ENCODE measurements around the gene CGN. TPM values are rescaled to one million over a fixed set of nuclear protein-coding genes. Genes with fewer than 3 reads are reported as not detected.

CGN gene
- total RNA-seq, 6 donors from 2014 or later: 51.6 to 223 (median 99.2) TPM

- ATAC-seq (ENCODE audit: low FRiP score in 2 of 2) (peak; percentile 95 to 97), DNase-seq (peak; percentile 97 to 98)
- peaks cover 11 to 29% (median 21%) of the 10 kb centered on the region in 4 donors for H3K4me1 ChIP-seq
- WGBS, 2 donors: 2 to 3% methylated on average over 42 to 70 of the region's 70 CpGs
- peak in 3 of 4 donors; percentile 71 to 90 (median 88) for TF ChIP-seq POLR2A (IDR thresholded peaks at IDR 0.05)
- peak; percentile 33 to 99 for TF ChIP-seq POLR2AphosphoS5 (IDR thresholded peaks at IDR 0.05)
- TF ChIP-seq EP300 (IDR thresholded peaks at IDR 0.05): no peak
- peak in 1 of 6 experiments; percentile 6 for TF ChIP-seq CTCF (IDR thresholded peaks at IDR 0.05)
- peak within 1 kb of the TSS; percentile 64 to 79 (median 71) for H3K4me3 ChIP-seq
- H3K27ac ChIP-seq: peak within 1 kb of the TSS; percentile 81 to 85 (median 82)
- H3K9me3 ChIP-seq: no peaks in the 10 kb centered on the region
- peaks cover 0 to 1% (median 0%) of the 10 kb centered on the region in 4 donors for H3K36me3 ChIP-seq
- no peaks in the 10 kb centered on the region for H3K27me3 ChIP-seq
Observed at GRCh38 chr1:151540021-151540981, 29.1 kb downstream of the CGN start, which contains the start of gene TUFT1. Gene TUFT1, plus strand, starts transcription at chr1:151540309. Its CDS starts 58 bp downstream, at chr1:151540367.

- TF ChIP-seq CTCF (IDR thresholded peaks at IDR 0.05) (peak in 1 of 6 experiments; percentile 4), POLR2AphosphoS5 (IDR thresholded peaks at IDR 0.05) (no peak), EP300 (IDR thresholded peaks at IDR 0.05) (no peak)
- H3K36me3 ChIP-seq: no peaks in the 10 kb centered on the region
- peak overlapping the region; percentile 64 to 79 (median 71) for H3K4me3 ChIP-seq
- DNase-seq (no peak), ATAC-seq (ENCODE audit: low FRiP score in 2 of 2) (peak in 1 of 2 donors; percentile 14)
- H3K27me3 ChIP-seq: no peaks in the 10 kb centered on the region
- H3K9me3 ChIP-seq: no peaks in the 10 kb centered on the region
- peaks cover 11 to 29% (median 21%) of the 10 kb centered on the region in 4 donors for H3K4me1 ChIP-seq
- peak overlapping the region; percentile 81 to 85 (median 82) for H3K27ac ChIP-seq
- WGBS, 2 donors: 13 to 18% methylated on average over 13 of the region's 13 CpGs
Observed at GRCh38 chr1:151540982-151541377, 29.8 kb downstream of the CGN start.

DNA sequence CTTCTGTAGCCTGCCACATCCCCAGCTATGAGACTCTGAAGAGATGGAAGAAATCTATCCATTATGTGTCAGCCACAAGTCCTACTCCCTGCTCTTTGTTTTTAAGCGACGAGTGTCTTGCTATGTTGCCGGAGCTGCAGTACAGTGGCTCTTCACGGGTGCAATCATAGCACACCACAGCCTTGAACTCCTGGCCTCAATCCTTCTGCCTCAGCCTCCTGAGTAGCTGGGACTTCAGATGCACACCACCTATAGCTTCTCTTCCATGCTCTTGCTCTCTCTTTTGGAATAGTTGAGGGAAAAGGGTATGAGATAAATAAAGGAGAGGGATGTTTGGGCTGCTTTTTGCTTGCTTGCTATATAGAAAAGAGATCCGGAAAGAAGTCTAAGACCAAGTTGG lies 30.6 kb downstream of the CGN start:
- Histone ChIP-seq H3K4me3 (peak overlapping the region in 2 of 4 donors; percentile 64 to 67), H3K4me1 (peaks cover 12 to 31% (median 22%) of the 10 kb centered on the region in 4 donors), H3K9me3 (no peaks in the 10 kb centered on the region), H3K27ac (no peak overlapping the region), H3K36me3 (no peaks in the 10 kb centered on the region), H3K27me3 (no peaks in the 10 kb centered on the region)
- DNase-seq (no peak), ATAC-seq (ENCODE audit: low FRiP score in 2 of 2) (no peak)
- TF ChIP-seq POLR2AphosphoS5 (IDR thresholded peaks at IDR 0.05) (no peak), CTCF (IDR thresholded peaks at IDR 0.05) (no peak), EP300 (IDR thresholded peaks at IDR 0.05) (no peak), POLR2A (IDR thresholded peaks at IDR 0.05) (no peak)
- 83 to 89% methylated on average over 5 of the region's 5 CpGs for WGBS, 2 donors

DNA sequence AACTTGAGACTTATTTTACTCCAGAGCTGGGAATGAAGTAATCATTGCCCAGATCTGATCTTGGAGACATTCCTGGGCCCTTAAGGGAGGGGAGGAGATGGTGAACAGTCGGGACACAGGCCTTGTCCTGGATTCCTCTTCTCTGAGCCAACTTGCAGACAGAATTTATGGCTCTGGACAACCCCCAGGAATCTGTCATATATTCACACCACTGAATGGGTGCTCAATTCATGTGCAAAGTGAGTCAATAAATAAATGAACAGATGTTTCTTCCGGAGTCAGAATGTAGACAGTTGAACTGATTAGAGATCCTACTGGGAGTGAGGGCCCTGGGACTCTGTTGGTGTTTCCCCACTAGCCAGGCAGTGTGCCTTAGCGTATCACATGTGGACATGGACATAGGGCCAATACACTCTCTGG lies 31.5 kb downstream of the CGN start:
- ATAC-seq (ENCODE audit: low FRiP score in 2 of 2) (no peak), DNase-seq (no peak)
- no peak overlapping the region for H3K27ac ChIP-seq
- WGBS, 2 donors: 69% methylated on average over 3 of the region's 3 CpGs
- no peaks in the 10 kb centered on the region for H3K9me3 ChIP-seq
- no peaks in the 10 kb centered on the region for H3K36me3 ChIP-seq
- no peaks in the 10 kb centered on the region for H3K27me3 ChIP-seq
- no peak overlapping the region for H3K4me3 ChIP-seq
- H3K4me1 ChIP-seq: peaks cover 20 to 41% (median 30%) of the 10 kb centered on the region in 4 donors
- TF ChIP-seq CTCF (IDR thresholded peaks at IDR 0.05) (no peak), POLR2AphosphoS5 (IDR thresholded peaks at IDR 0.05) (no peak), POLR2A (IDR thresholded peaks at IDR 0.05) (no peak), EP300 (IDR thresholded peaks at IDR 0.05) (no peak)
